ENCODE data around the gene PCNX3. TPM values are rescaled to one million over a fixed set of nuclear protein-coding genes. Genes with fewer than 3 reads are reported as not detected.
A peak's percentile ranks its signal among the peaks of the same experiment; 100 is the strongest.

The PCNX3 gene
- total and polyA plus RNA-seq, 2 donors (not counting 3 experiments of a cell fraction or from before 2014, with no cell fraction given), result 42.6 to 53.9 TPM

- dilution Hi-C loops (cut with MboI; ENCODE audit: extremely low pct_ligation_motif_present, low sequenced_read_pairs), result no loop called here
- Histone ChIP-seq H3K4me3 (replicated peaks in 1 of 3; ENCODE audit: insufficient read depth in 1 of 3, low read depth in 1 of 3, low read length in 3 of 3) (no peak overlapping the region), H2AFZ (ENCODE audit: low read depth, low read length) (no peak overlapping the region), H3K36me3 (ENCODE audit: control insufficient read depth in 2 of 2, extremely low read depth in 1 of 2, insufficient read depth in 2 of 2, low read length in 2 of 2) (no peaks in the 10 kb centered on the region), H3K9ac (replicated peaks; ENCODE audit: extremely low read depth, insufficient read depth, low read length) (no peak overlapping the region), H3K4me1 (ENCODE audit: control insufficient read depth, extremely low read depth, insufficient read depth, low read length) (peaks cover 7% of the 10 kb centered on the region), H3K79me2 (ENCODE audit: control insufficient read depth, insufficient read depth, low read length) (no peaks in the 10 kb centered on the region), H3K4me2 (ENCODE audit: insufficient read depth, low read length) (no peak overlapping the region), H3K27me3 (ENCODE audit: control insufficient read depth in 2 of 2, insufficient read depth in 2 of 2, low read length in 2 of 2) (no peaks in the 10 kb centered on the region), H3K9me1 (replicated peaks; ENCODE audit: control insufficient read depth, extremely low read depth, insufficient read depth, low read length) (no peaks in the 10 kb centered on the region), H3K27ac (ENCODE audit: insufficient read depth, low read depth, low read length) (no peak overlapping the region), H3K9me3 (replicated peaks; ENCODE audit: control insufficient read depth, insufficient read depth, low read length) (no peaks in the 10 kb centered on the region), H4K20me1 (replicated peaks; ENCODE audit: control insufficient read depth, extremely low read depth, insufficient read depth, low read length) (no peaks in the 10 kb centered on the region)
- no TSS peak for BruUV-seq (replicated peaks)
- CTCF ChIA-PET, result interaction anchor here (1.6 to 12.2 kb wide), 5 partner anchors 14 to 117 kb away, joined by 3 to 206 read pairs (median 17); partner anchors contain the start of genes EHBP1L1, FAM89B and ZNRD2
- intact Hi-C loops (cut with micrococcal nuclease), result loop anchor here (1.0 kb wide), 2 partner anchors 14 to 48 kb away; no protein-coding TSS in a partner anchor
- no peak for TF ChIP-seq POLR2A (IDR thresholded peaks at IDR 0.05; ENCODE audit: low read depth, low read length)
- peak; percentile 63 to 73 for TF ChIP-seq CTCF (IDR thresholded peaks at IDR 0.05; ENCODE audit: extremely low read depth in 1 of 2, insufficient read depth in 1 of 2, low read depth in 1 of 2, low read length in 2 of 2)
- no peak for TF ChIP-seq MYC (IDR thresholded peaks at IDR 0.05; ENCODE audit: low read depth, low read length)
- TF ChIP-seq POLR2AphosphoS5 (IDR thresholded peaks at IDR 0.05; ENCODE audit: insufficient read depth, low read depth, low read length), result no peak
- TF ChIP-seq EZH2 (IDR thresholded peaks at IDR 0.05; ENCODE audit: borderline replicate concordance, low read depth, low read length, severe bottlenecking), result no peak
- no peak for TF ChIP-seq JUN (IDR thresholded peaks at IDR 0.05; ENCODE audit: borderline replicate concordance, insufficient read depth, insufficient read length, low read depth)
- DNase-seq (ENCODE audit: low read depth, low spot score) (peak; percentile 54), FAIRE-seq (peak; percentile 76)
- POLR2A ChIA-PET, result interaction anchor here (0.8 kb wide), 1 partner anchor 50 kb away, joined by 3 read pairs; no protein-coding TSS in a partner anchor
These were observed 27.1 kb upstream of the PCNX3 start for GRCh38 chr11:65588199-65589054.
